NCI-H187 treated with DMSO at 0.1 percent for 48 hours (cell line): Measurements from ENCODE around the gene SMARCA4.
"Not testable (repeated sequence)": the region's sequence is repeated elsewhere in the genome, so short reads cannot be mapped to it uniquely, and the experiment has no call there.

Experiments
- DNase-seq: peaks from one replicate; lab custom pipeline; 2025; lab: John Stamatoyannopoulos, UW

SMARCA4 gene

GRCh38 chr19:10976131-10976892, 15.5 kb downstream of the SMARCA4 start:
- DNase-seq: no peak

- no peak for DNase-seq
Observed at GRCh38 chr19:10977742-10978092, 16.9 kb downstream of the SMARCA4 start.

- no peak for DNase-seq
Observed at GRCh38 chr19:10979951-10980381, 19.1 kb downstream of the SMARCA4 start.

GRCh38 chr19:10981252-10981895, 20.5 kb downstream of the SMARCA4 start:
- no peak for DNase-seq

- no peak for DNase-seq
Observed at GRCh38 chr19:10983026-10983425, 22.2 kb downstream of the SMARCA4 start.

GRCh38 chr19:10984166-10984735, 23.4 kb downstream of the SMARCA4 start:
- no peak for DNase-seq

GRCh38 chr19:10985502-10985901, 24.7 kb downstream of the SMARCA4 start:
- DNase-seq: no peak

- no peak for DNase-seq
Observed at GRCh38 chr19:10986301-10987127, 25.7 kb downstream of the SMARCA4 start.

GRCh38 chr19:10987571-10988297, 26.9 kb downstream of the SMARCA4 start:
- DNase-seq: no peak

- DNase-seq: no peak
Observed at GRCh38 chr19:10988380-10988779, 27.6 kb downstream of the SMARCA4 start.

GRCh38 chr19:10988921-10989320, 28.1 kb downstream of the SMARCA4 start:
- DNase-seq: no peak

- DNase-seq: no peak
Observed at GRCh38 chr19:10991076-10991475, 30.2 kb downstream of the SMARCA4 start.

GRCh38 chr19:10991521-10992081, 30.8 kb downstream of the SMARCA4 start:
- DNase-seq: no peak

- not testable (repeated sequence) for DNase-seq
Observed at GRCh38 chr19:10992174-10992573, 31.3 kb downstream of the SMARCA4 start.

GRCh38 chr19:10995926-10996600, 35.2 kb downstream of the SMARCA4 start:
- no peak for DNase-seq

- no peak for DNase-seq
Observed at GRCh38 chr19:10998045-10998533, 37.3 kb downstream of the SMARCA4 start.

GRCh38 chr19:10998666-10999065, 37.8 kb downstream of the SMARCA4 start:
- DNase-seq: no peak

GRCh38 chr19:11005521-11005920, 44.7 kb downstream of the SMARCA4 start:
- no peak for DNase-seq

- no peak for DNase-seq
Observed at GRCh38 chr19:11007385-11007784, 46.6 kb downstream of the SMARCA4 start.

- no peak for DNase-seq
Observed at GRCh38 chr19:11007962-11008532, 47.2 kb downstream of the SMARCA4 start.
